Mucosa of gallbladder (tissue), 1 donor: Measurements from ENCODE around the gene MOV10L1. TPM values are rescaled to one million over a fixed set of nuclear protein-coding genes. Genes with fewer than 3 reads are reported as not detected.

Experiments
- DNase-seq: peaks from one replicate; pipeline ENCODE4 v3.0.0-alpha.2; 2020; ENCODE audit warnings: low spot score
- total RNA-seq: library from RNA; stranded (reverse); gene quantifications from one replicate; pipeline ENCODE4 v1.2.1, GENCODE V29; 2021
- donor health status: DM: no; HTN: no; CAD: no.

The MOV10L1 gene
- total RNA-seq, 1 donor from 2014 or later = 2.6 TPM

DNA sequence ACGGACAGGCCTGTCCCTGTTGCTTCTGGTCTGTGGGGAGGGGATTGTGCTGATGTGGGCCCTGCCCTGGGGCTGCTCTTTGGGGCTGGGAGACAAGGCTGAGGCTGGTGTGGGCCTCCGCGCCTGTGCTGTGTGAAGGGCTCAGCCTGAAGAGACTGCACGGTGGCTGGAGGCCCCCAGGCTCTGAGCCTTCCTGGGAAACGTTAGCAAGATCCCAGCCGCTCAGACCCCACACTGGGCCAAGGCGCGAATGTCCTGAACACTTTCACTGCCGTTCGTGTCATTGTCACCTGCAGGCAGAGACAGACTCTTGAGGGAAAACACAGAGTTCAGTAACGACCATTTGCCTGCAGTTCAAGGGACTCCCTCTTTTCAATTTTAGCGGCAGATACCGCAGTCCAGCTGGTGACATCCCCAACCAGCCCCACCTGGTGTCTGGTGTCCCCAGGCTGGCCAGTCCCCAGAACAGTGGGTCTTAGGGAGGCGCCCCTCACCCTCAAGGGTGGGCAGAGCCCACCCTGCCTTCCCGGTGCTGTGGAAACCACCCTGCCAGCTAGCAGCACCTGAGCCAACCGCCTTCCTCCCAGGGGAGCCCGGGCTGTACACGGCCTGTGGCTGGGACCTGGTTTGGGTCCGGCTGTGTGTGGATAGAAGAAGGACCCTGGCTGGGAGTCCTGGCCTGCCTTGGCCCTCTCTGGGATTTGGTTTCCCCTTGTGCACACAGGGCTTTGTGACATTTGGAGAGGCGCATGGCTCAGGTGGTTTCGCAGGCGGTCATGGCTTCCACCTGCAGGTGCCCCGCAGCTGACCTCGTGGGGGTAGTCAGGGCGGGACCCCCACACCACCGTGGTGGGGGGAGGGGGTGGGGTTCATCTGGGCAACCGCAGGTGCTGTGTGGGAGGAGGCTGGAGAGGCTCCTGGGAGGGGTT lies 86.4 kb downstream of the MOV10L1 start:
- DNase-seq = no peak

DNA sequence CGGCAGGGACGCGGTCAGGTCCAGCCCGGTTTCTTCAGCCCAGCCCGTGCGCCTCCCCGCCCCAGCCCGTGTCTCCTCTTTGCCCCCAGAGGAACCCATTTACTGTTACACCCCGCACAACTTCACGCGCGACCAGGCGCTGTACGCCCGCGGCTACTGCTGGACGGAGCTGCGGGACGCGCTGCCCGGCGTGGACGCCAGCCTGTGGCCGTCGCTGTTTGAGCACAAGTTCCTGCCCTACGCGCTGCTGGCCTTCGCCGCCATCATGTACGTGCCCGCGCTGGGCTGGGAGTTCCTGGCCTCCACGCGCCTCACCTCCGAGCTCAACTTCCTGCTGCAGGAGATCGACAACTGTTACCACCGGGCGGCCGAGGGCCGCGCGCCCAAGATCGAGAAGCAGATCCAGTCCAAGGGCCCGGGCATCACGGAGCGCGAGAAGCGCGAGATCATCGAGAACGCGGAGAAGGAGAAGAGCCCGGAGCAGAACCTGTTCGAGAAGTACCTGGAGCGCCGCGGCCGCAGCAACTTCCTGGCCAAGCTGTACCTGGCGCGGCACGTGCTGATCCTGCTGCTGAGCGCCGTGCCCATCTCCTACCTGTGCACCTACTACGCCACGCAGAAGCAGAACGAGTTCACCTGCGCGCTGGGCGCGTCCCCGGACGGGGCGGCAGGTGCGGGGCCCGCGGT lies 87.2 kb downstream of the MOV10L1 start:
- DNase-seq = no peak

DNA sequence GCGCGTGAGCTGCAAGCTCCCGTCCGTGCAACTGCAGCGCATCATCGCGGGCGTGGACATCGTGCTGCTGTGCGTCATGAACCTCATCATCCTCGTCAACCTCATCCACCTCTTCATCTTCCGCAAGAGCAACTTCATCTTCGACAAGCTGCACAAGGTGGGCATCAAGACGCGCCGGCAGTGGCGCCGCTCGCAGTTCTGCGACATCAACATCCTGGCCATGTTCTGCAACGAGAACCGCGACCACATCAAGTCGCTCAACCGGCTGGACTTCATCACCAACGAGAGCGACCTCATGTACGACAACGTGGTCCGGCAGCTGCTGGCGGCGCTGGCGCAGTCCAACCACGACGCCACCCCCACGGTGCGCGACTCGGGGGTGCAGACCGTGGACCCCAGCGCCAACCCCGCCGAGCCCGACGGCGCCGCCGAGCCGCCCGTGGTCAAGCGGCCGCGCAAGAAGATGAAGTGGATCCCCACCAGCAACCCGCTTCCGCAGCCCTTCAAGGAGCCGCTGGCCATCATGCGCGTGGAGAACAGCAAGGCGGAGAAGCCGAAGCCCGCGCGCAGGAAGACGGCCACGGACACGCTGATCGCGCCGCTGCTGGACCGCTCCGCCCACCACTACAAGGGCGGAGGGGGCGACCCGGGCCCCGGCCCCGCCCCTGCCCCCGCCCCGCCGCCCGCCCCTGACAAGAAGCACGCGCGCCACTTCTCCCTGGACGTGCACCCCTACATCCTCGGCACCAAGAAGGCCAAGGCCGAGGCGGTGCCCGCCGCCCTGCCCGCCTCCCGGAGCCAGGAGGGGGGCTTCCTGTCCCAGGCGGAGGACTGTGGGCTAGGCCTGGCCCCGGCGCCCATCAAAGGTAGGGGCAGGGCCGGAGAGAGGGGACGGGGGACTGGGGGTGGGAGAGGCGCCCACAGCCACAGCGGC lies 88.0 kb downstream of the MOV10L1 start:
- no peak for DNase-seq

DNA sequence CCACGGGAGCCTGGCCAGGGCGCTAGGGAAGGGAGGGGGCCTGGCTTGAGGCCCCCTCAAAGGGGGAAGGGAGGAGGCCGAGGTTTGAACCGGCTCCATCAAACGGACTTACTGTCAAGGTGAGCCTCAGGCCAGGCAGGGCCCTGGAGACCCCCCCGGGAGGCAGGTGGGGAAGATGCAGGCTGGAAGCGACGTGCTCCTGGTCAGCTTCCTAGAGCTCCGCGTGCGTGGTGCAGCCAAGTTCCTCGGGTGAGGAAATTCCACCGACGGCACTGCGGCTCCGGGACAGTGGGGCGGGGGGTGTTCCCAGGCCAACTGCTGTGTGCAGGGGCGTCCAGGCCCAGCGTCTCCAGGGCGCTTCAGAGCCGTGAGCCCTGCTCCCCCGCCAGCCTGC lies 88.7 kb downstream of the MOV10L1 start:
- DNase-seq = no peak

GRCh38 chr22:50178871-50179869 lies 89.4 kb downstream of the MOV10L1 start:
- no peak for DNase-seq

DNA sequence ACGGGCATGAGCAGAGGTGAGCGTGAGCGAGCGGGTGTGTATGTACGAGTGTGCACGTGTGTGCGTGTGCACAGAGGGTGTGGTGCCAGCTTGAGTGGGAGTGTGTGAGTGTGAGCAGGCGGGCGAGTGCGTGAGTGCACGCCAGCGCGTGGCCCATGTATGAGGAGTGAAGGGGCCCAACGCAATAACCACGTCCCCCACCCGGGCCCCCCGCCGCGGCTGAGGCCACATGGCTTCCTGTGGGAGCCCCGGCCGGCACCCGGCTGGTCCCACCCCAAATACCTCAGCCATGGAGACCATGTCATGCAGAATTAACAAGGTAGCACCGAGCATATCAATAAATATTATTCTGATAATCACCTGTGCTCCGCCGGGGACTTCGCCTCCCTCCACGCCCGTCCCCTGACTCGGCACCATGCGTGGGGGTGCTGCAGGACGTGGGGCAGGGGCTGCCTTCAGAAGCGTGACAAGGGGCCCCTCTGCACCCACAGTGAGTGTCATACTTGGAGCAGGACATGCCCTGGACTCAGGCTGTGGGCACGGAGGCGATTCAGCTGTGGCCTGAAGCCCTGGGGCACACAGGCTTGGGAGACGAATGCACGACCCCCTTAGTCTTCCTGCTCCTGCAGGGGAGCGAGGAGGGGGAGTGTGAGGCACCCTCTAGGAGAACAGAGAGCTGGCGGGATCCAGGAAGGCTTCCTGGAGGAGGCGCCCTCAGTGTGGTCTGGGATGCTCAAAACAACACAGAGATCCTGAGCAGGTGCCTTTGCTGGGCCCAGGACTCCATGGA lies 90.3 kb downstream of the MOV10L1 start:
- no peak for DNase-seq

GRCh38 chr22:50180727-50181521 lies 91.1 kb downstream of the MOV10L1 start:
- DNase-seq = no peak

- DNase-seq = no peak
Measured at GRCh38 chr22:50182176-50183081, 92.6 kb downstream of the MOV10L1 start.

DNA sequence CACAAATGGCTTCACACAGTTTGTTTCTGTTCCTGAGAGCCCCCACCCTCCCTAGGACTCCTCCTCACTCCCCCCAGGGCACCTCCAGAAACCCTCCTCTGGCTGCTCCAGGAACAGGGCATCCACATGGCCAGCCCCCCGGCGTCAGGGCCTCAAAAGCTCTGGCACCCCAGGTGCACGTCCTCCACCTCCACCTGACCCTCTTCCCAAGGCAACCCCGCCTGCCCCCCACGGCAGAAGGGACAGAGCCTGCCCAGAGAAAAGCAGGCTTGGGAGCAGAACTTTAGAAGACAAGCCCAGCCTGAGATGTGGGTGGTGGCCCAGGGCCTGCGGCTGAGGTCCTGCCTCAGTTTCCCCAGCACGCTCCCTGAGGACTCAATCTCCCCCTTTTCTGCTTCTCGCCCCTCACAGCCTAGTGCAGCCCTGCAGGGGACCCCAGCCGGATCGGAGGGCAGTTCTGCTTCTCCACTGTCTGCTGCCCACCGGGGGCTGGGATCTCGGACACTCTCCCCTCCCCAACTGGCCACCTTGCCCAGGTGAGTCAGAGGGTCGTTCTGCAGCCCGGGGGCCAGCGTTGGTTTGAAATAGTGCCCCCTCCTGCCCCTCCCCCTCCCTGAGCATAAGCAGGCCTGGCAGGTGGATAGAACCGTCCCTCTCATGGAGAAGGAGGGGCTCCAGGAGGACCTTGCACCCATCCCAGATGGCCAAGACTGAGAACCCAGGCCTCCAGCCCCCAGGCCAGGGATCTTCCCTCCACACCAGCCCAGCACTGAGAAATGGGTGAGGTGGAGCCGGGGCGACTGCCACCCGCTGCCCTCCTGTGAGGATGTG lies 93.5 kb downstream of the MOV10L1 start:
- no peak for DNase-seq

DNA sequence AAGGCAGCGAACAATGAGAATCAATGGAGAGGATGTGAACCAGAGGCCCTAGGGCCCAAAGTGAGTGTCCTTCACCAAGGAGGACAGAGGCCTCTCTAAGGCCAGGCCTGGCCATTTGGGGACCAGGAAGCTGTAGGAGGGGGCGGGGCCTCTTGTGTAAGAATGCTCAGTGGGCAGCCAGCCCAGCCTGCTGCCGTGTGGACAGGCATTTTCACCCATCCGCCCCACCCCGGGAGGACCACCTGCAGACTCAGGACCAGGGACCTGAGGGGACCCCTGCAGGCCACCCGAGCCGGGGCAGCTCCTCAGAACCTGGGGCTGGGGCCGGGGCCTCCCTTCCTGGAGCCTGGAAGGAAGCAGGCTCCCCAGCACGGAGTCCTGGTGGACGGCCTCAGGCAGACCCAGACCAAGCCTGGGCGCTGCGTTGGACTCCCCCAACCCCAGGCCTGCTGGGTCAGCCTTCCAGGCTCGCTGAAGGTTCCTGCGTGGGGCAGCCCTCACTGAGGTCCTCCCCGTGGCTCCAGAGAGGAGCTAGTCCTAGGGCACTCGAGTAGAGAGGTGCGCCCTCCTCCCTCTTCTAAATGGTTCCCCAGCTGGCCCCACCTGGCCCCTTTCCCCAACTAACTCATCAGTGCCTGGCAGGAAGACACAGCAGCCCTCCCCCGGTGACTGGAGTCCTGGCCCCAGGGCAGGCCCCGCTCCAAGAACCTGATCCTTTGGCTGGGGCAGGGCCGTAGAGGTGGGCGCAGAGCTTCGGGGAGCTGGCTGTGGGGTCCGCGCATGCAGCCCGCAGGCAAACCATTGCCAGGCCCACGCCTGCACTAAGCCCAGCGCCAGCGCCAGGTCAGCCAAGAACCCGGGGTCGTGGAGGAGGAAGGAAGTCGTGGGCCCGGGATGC lies 94.4 kb downstream of the MOV10L1 start:
- DNase-seq = peak; percentile 70

DNA sequence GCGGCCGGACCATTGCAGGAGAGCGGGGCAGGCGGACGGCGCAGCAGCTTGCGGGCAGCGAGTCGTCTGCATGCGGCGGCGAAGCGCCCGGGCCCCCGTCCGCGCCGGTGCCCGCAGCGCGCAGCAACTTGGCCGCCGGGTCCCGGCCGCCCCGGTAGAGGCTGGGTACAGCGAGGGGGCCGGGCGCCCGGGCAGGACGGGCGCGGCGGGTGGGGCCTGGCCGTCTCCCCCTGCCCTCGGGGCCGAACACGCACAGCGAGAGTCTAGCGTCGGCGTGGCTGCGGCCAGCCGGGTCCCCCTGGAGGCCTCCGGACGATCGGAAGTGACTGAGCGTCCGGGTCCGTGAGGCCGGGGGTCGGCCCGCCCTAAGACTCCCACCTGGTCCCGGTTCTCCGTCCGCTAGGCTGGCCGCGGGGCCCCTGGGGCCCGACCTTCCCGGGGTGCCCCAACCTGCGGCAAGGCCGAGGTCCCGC lies 95.1 kb downstream of the MOV10L1 start:
- DNase-seq = no peak

DNA sequence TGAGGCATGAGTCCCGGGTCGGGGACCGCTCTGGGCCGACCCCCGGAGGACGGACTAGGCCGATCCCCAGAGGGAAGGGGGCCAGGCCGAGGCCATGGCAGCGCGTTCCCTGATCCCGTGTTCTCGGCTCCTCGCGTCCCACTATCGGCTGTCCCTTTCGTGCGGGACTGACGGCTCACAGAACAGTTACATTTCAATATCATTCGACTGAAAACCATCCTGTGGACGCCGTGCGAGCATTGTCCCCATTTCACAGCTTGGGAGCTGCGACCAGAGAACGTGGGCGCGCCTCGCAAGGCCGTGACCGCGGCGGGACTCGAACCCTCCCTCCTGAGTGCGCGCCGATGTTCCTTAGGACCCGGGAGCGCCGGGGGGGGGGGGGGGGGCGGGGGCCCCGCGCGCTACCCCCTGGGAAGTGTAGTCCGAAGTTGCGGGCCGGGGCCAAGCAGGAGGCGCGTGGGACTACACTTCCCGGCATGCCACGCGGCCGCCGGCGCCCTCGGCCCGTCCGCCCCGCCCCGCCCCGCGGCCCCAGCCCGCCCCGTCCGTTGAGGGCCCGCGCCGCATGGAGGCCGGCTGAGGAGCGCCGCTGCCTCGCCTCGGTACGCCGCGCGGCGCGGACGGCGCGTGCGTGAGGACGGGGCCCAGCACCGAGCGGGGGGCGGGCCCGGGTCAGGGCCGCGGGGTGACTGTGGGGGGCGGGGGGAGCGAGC lies 95.7 kb downstream of the MOV10L1 start, which contains the start of gene TRABD:
TRABD (plus strand) TSS at position 539 of the 713 bp plus-strand sequence. CDS start 7,148 bp downstream, outside the sequence.
- DNase-seq = peak; percentile 92

GRCh38 chr22:50186181-50186714 lies 96.4 kb downstream of the MOV10L1 start:
- DNase-seq = no peak

GRCh38 chr22:50186761-50187523 lies 97.1 kb downstream of the MOV10L1 start:
- no peak for DNase-seq
